ENCODE results near the gene ROPN1B. TPM values are rescaled to one million over a fixed set of nuclear protein-coding genes. Genes with fewer than 3 reads are reported as not detected.

ROPN1B gene
- total and polyA plus RNA-seq, 2 of the 8 experiments (the other 6 are each of a cell fraction or from before 2014, with no cell fraction given), result 0.30 TPM; not detected in 1

GRCh38 chr3:126004217-126004616, 35.2 kb downstream of the ROPN1B start:
- H4K20me1 ChIP-seq (replicated peaks in 1 of 2; ENCODE audit: control insufficient read depth in 1 of 2, insufficient read depth in 2 of 2, low read length in 2 of 2), result peaks cover 0 to 4% of the 10 kb centered on the region in 2 experiments
- H4K91ac ChIP-seq (replicated peaks; ENCODE audit: insufficient read length, low read length), result no peak overlapping the region
- no peak overlapping the region for H2BK5ac ChIP-seq (ENCODE audit: low read depth, low read length)
- H3K36me3 ChIP-seq (ENCODE audit: control insufficient read depth in 2 of 4, insufficient read depth in 4 of 4, low read length in 3 of 4), result peaks cover 0 to 3% (median 0%) of the 10 kb centered on the region in 4 experiments; a peak in 3 of 8 replicates
- no peaks in the 10 kb centered on the region for H3K79me2 ChIP-seq (ENCODE audit: control insufficient read depth in 1 of 2, insufficient read depth in 2 of 2, low read length in 2 of 2)
- FAIRE-seq (no peak), DNase-seq (ENCODE audit: low read depth in 1 of 2, low spot score in 2 of 2) (no peak)
- ChIA-PET POLR2A (ENCODE audit: partially characterized antibody) (interaction anchor here (1.6 kb wide), 1 partner anchor 18 kb away, joined by 5 read pairs; no protein-coding TSS in a partner anchor), CTCF (ENCODE audit: partially characterized antibody) (interaction anchor here (0.8 to 1.3 kb wide), 4 partner anchors 9 to 64 kb away, joined by 3 read pairs; no protein-coding TSS in a partner anchor)
- no peak overlapping the region for H2AFZ ChIP-seq (ENCODE audit: low read length)
- no peaks in the 10 kb centered on the region for H3K4me1 ChIP-seq (replicated peaks in 1 of 4; ENCODE audit: control insufficient read depth in 3 of 4, insufficient read depth in 4 of 4, low read length in 3 of 4)
- H3K23ac ChIP-seq (ENCODE audit: insufficient read length), result no peak overlapping the region
- H2BK120ac ChIP-seq (replicated peaks; ENCODE audit: low read depth, low read length), result no peak overlapping the region
- H2AK5ac ChIP-seq (ENCODE audit: low read depth, low read length), result no peak overlapping the region
- H4K8ac ChIP-seq (ENCODE audit: extremely low read depth, insufficient read depth, low read length), result no peak overlapping the region
- H3K4me3 ChIP-seq (ENCODE audit: extremely low read depth in 1 of 4, insufficient read depth in 2 of 4, low read depth in 3 of 4, low read length in 4 of 4), result no peak overlapping the region
- H3K27ac ChIP-seq (ENCODE audit: low read depth, low read length), result no peak overlapping the region; the same call in 1 of the 2 replicates
- H2BK20ac ChIP-seq (ENCODE audit: low read length), result no peak overlapping the region
- 89% methylated on average over 6 of the region's 6 CpGs; no CpG with 5 or more reads in 1 of the 2 experiments for WGBS, 2 experiments (ENCODE audit: extremely low coverage in 1 of 2, insufficient coverage in 1 of 2, insufficient read length in 1 of 2, insufficient replicate concordance in 2 of 2, low coverage in 1 of 2, low lambda C conversion rate in 2 of 2, missing lambda C conversion rate in 1 of 2)
- no peaks in the 10 kb centered on the region for H3K27me3 ChIP-seq (replicated peaks in 1 of 4; ENCODE audit: control insufficient read depth in 3 of 4, extremely low read depth in 1 of 4, insufficient read depth in 3 of 4, low read length in 3 of 4)
- H3K23me2 ChIP-seq (ENCODE audit: low read depth, low read length), result no peaks in the 10 kb centered on the region
- no peak overlapping the region for H3K56ac ChIP-seq (replicated peaks; ENCODE audit: insufficient read length, low read depth, low read length)
- H3K4ac ChIP-seq (replicated peaks; ENCODE audit: insufficient read length, low read depth, low read length), result no peak overlapping the region
- H2BK15ac ChIP-seq (ENCODE audit: low read length), result no peak overlapping the region
- no peak overlapping the region for H3K4me2 ChIP-seq (ENCODE audit: insufficient read depth in 1 of 2, low read depth in 2 of 2, low read length in 2 of 2)
- no peak overlapping the region for H2BK12ac ChIP-seq (ENCODE audit: low read depth, low read length)
- no peak overlapping the region for H3K14ac ChIP-seq (ENCODE audit: insufficient read length)
- H3K18ac ChIP-seq (ENCODE audit: extremely low read depth, low read length), result no peak overlapping the region
- TF ChIP-seq KDM4A (IDR thresholded peaks at IDR 0.05; ENCODE audit: low read depth, low read length, severe bottlenecking), result no peak
- TF ChIP-seq CBX5 (IDR thresholded peaks at IDR 0.05; ENCODE audit: low read depth, low read length), result no peak
- TF ChIP-seq JUND (IDR thresholded peaks at IDR 0.05; ENCODE audit: low read length), result no peak
- TF ChIP-seq, protein P1, sequence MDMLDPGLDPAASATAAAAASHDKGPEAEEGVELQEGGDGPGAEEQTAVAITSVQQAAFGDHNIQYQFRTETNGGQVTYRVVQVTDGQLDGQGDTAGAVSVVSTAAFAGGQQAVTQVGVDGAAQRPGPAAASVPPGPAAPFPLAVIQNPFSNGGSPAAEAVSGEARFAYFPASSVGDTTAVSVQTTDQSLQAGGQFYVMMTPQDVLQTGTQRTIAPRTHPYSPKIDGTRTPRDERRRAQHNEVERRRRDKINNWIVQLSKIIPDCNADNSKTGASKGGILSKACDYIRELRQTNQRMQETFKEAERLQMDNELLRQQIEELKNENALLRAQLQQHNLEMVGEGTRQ (IDR thresholded peaks at IDR 0.05; ENCODE audit: low read length), result no peak
- TF ChIP-seq SP2 (IDR thresholded peaks at IDR 0.05; ENCODE audit: low read length), result no peak
- H3K9me3 ChIP-seq (ENCODE audit: insufficient read depth in 2 of 2, low read depth in 1 of 2, low read length in 1 of 2), result peaks cover 0 to 3% of the 10 kb centered on the region in 2 experiments; a peak in 1 of 4 replicates
- H3K9ac ChIP-seq (replicated peaks in 1 of 4; ENCODE audit: extremely low read depth in 1 of 4, low read depth in 3 of 4, low read length in 3 of 4), result no peak overlapping the region
- H4K5ac ChIP-seq (ENCODE audit: insufficient read length, low read depth, low read length), result no peak overlapping the region
- no peaks in the 10 kb centered on the region for H3K79me1 ChIP-seq (ENCODE audit: low read depth, low read length)
